HG02981 (cell line): ENCODE measurements around the gene ZNF579.

Source experiments
- ATAC-seq: cut with Tn5 transposase; IDR thresholded peaks from one replicate; pipeline ENCODE4 v1.9.1; 2021; ENCODE audit warnings: mild to moderate bottlenecking, moderate library complexity; ENCODE audit not compliant: unreplicated experiment

The ZNF579 gene, protein sequence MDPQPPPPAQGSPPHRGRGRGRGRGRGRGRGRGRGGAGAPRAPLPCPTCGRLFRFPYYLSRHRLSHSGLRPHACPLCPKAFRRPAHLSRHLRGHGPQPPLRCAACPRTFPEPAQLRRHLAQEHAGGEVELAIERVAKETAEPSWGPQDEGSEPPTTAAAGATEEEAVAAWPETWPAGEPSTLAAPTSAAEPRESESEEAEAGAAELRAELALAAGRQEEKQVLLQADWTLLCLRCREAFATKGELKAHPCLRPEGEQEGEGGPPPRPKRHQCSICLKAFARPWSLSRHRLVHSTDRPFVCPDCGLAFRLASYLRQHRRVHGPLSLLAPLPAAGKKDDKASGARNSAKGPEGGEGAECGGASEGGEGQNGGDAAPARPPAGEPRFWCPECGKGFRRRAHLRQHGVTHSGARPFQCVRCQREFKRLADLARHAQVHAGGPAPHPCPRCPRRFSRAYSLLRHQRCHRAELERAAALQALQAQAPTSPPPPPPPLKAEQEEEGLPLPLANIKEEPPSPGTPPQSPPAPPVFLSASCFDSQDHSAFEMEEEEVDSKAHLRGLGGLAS

GRCh38 chr19:55580628-55581144, at the start of gene ZNF579:
ZNF579 (minus strand) TSS chr19:55580848; CDS start chr19:55579639, 1,209 bp downstream.
- no peak for ATAC-seq

DNA sequence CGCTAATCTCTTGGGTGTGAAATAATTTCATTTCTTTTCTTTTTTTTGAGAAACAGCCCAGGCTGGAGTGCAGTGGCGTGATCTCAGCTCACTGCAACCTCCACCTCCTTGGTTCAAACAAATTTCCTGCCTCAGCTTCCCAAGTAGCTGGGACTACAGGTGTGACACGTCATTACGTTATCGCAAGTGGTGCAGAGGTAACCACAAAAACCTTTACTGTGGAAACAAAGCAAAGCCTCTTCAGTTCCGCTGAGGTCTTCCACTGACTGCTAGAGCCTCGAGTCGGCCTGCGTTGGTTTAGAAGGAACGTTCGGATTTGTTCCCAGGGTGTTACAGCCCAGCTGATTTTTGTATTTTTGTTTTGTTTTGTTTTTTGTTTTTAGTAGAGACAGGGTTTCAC, 45.7 kb upstream of the ZNF579 start:
- no peak for ATAC-seq

DNA sequence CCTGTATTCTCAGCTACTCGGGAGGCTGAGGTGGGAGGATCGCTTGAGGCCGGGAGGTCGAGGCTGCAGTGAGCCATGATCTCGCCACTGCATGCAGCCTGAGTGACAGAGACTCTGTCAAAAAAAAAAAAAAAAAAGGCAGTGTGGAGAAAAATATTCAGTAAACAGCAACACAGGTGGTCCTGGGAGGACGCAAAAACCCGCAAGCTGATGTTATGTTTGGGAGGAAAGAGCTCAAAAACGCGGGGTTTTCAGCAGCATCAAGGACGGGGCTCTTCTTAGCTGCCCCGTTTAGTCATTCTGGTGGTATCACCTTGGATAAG, 44.3 kb upstream of the ZNF579 start:
- no peak for ATAC-seq

GRCh38 chr19:55624109-55625003, 43.7 kb upstream of the ZNF579 start, which contains the start of gene ZNF784:
ZNF784 (minus strand) TSS chr19:55624566; CDS start chr19:55624561, 5 bp downstream.
- no peak for ATAC-seq

- ATAC-seq: no peak
Measured at GRCh38 chr19:55623561-55623960, 42.9 kb upstream of the ZNF579 start.

- no peak for ATAC-seq
Measured at GRCh38 chr19:55623130-55623529, 42.5 kb upstream of the ZNF579 start.

DNA sequence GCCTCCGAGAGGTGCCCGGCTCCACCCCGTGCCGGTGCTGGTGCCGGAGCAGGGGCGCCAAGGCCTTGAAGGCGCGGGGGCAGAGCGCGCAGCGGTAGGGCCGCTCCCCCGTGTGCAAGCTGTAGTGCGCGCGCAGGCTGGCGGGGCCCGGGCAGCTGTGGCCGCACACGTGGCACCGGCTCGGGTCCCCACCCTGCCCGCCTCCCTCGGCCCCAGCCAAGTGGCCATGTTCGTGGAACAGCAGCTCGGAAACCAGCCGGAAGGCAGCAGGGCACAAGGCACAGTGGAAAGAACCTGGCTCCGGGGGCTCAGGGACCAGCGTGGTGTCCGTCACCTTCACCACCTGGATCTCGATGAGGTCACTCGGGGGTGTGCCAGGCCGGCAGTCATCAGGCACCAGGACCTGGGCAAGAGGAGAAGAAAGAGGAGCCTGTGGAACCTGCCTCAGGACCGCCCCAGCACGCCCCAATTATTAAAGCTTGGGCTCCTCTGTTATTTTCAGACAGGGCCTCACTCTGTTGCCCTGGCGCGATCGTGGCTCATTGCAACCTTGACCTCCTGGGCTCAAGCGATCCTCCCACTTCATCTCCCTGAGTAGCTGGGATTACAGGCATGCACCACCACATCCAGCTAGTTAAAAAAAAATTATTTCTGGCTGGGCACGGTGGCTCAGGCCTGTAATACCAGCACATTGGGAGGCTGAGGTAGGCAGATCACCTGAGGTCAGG, 41.8 kb upstream of the ZNF579 start:
- ATAC-seq: no peak

DNA sequence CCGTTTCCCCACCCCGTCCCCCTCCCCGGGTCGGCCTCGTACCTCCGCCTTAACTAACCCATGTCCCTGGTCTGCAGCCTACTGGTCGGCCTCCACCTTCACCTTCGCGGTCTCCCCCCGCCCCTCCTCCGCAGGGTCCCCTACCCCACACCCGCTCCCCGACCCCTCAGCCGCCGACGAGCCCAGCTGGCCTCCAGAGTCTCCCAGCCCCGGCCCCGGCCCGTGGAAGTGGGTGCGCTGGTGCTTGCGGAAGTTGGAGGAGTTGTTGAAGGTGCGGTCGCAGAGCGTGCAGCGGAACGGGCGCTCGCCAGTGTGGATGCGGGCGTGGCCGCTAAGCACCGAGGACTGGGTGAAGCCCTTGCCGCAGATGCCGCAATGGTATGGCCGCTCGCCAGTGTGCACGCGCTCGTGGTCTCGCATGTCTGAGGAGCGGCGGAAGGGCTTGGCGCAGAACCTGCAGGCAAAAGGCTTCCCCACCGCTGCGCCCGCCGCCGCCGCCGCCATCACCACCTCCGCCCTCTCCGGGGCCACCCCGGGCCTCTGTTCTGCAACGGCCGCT, 41.1 kb upstream of the ZNF579 start:
- ATAC-seq: no peak

DNA sequence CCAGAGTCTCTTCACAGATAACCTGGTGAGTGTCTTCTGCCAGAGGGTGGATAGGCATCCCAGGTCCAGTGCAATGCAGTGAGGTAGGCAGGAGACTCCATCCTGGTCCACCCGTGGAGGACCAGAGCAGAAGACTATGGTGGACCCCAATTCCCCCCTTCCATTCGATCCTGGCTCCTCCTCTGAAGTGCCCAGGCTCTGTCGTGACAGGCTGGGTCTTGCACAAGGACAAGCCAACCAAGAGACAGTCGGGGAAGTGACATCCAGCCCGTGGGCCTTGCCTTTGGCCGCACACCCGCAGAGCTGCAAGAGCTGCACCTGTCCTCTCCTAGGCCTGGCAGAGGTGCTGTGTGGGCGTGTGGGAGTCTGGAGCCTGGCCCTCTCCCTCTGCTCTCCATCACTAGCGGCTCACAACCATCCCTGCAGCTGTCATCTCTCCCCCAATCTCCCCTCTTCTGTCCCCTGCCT, 40.6 kb upstream of the ZNF579 start:
- ATAC-seq: no peak

DNA sequence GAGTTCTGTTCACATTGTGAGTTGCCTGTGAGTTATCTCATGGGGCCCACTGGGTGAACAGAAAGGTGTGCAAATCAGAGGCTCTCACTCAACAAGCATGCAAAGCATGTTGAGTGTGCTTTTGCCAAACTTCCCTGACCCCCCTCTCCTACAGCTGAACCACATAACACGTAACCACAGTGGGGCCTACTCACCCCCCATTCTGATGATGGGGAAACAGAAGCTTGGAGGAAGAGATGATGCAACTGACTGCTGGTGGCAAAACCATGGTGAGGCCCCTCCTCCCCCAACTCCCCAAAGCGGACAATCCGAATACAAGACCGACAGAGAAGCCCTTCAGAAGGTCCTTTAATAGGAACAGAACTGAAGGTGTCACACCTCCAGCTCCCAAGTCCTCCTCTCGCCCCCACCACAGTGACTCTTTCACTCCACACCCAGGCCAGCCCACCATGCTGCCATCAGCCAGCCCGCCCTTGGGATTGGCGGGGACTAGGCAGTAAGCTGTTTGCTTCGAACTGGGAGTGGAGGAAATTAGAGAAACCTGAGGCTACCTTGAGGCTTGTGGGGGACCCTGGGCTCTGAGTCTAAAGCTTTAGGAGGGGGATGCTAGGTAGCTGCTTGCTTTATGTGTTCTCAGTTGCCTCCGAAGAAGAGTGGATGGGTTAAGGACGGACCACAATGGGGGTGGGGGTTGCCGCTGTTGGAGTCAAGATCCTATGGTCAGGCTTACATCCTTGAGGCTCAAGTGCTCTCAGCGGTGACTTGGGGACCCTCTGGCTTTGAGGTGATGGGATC, 40.0 kb upstream of the ZNF579 start:
- ATAC-seq: no peak

GRCh38 chr19:55619286-55619685, 38.6 kb upstream of the ZNF579 start:
- no peak for ATAC-seq

DNA sequence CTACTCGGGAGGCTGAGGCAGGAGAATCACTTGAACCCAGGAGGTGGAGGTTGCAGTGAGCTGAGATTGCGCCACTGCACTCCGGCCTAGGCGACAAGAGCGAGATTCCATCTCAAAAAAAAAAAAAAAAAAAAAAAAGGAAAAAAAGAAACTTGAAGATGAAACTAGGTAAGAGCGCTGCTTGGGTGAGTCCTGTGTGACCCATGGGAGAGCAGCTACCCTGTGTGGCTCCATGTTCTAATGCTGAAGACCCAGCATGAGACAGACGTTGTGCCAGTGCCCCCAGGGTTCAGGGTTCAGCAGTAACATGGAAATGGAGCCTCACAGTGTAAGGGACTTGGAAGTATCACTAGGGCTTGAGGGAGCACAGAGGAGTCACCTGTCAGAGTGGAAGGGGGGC, 37.8 kb upstream of the ZNF579 start:
- ATAC-seq: no peak

- ATAC-seq: no peak
Measured at GRCh38 chr19:55617426-55617825, 36.8 kb upstream of the ZNF579 start.

- no peak for ATAC-seq
Measured at GRCh38 chr19:55616395-55616875, 35.8 kb upstream of the ZNF579 start.

GRCh38 chr19:55615543-55616394, 35.1 kb upstream of the ZNF579 start:
- ATAC-seq: no peak

- no peak for ATAC-seq
Measured at GRCh38 chr19:55614711-55615542, 34.3 kb upstream of the ZNF579 start.

GRCh38 chr19:55613930-55614710, 33.5 kb upstream of the ZNF579 start:
- ATAC-seq: no peak
